ENCODE measurements around the gene PPP1R36.

The PPP1R36 gene

GRCh38 chr14:64522591-64523355 is 27.0 kb upstream of the PPP1R36 start:
- no peaks in the 10 kb centered on the region for H3K4me1 ChIP-seq (ENCODE audit: insufficient read depth, low read length)
- no peaks in the 10 kb centered on the region for H3K9me3 ChIP-seq (ENCODE audit: insufficient read depth, low read depth, low read length)
- H3K4me3 ChIP-seq (ENCODE audit: low read length): no peak overlapping the region
- no peaks in the 10 kb centered on the region for H3K27me3 ChIP-seq (ENCODE audit: insufficient read depth, low read length)
- no peak overlapping the region for H3K9ac ChIP-seq (ENCODE audit: low read depth, low read length)
- H3K36me3 ChIP-seq (ENCODE audit: insufficient read depth, low read length): peaks cover 39% of the 10 kb centered on the region
- H3K27ac ChIP-seq (ENCODE audit: low read depth, low read length): no peak overlapping the region
- 91% methylated on average over 8 of the region's 9 CpGs for WGBS

- no peaks in the 10 kb centered on the region for H3K27me3 ChIP-seq (ENCODE audit: insufficient read depth, low read length)
- no CpG with 5 or more reads among the region's 2 CpGs for WGBS
- H3K4me1 ChIP-seq (ENCODE audit: insufficient read depth, low read length): no peaks in the 10 kb centered on the region
- H3K36me3 ChIP-seq (ENCODE audit: insufficient read depth, low read length): peaks cover 39% of the 10 kb centered on the region
- no peaks in the 10 kb centered on the region for H3K9me3 ChIP-seq (ENCODE audit: insufficient read depth, low read depth, low read length)
- no peak overlapping the region for H3K4me3 ChIP-seq (ENCODE audit: low read length)
- H3K27ac ChIP-seq (ENCODE audit: low read depth, low read length): no peak overlapping the region
- H3K9ac ChIP-seq (ENCODE audit: low read depth, low read length): no peak overlapping the region
Observed at GRCh38 chr14:64525354-64525753, 24.4 kb upstream of the PPP1R36 start.

- H3K9ac ChIP-seq (ENCODE audit: low read depth, low read length): no peak overlapping the region
- H3K9me3 ChIP-seq (ENCODE audit: insufficient read depth, low read depth, low read length): no peaks in the 10 kb centered on the region
- no peaks in the 10 kb centered on the region for H3K27me3 ChIP-seq (ENCODE audit: insufficient read depth, low read length)
- H3K27ac ChIP-seq (ENCODE audit: low read depth, low read length): no peak overlapping the region
- H3K36me3 ChIP-seq (ENCODE audit: insufficient read depth, low read length): no peaks in the 10 kb centered on the region
- WGBS: 94% methylated on average over 2 of the region's 2 CpGs
- H3K4me3 ChIP-seq (ENCODE audit: low read length): no peak overlapping the region
- no peaks in the 10 kb centered on the region for H3K4me1 ChIP-seq (ENCODE audit: insufficient read depth, low read length)
Observed at GRCh38 chr14:64531567-64531966, 18.2 kb upstream of the PPP1R36 start.

- no peak overlapping the region for H3K27ac ChIP-seq (ENCODE audit: low read depth, low read length)
- H3K36me3 ChIP-seq (ENCODE audit: insufficient read depth, low read length): no peaks in the 10 kb centered on the region
- peaks cover 3% of the 10 kb centered on the region; the same call in 1 of the 2 replicates for H3K4me1 ChIP-seq (ENCODE audit: insufficient read depth, low read length)
- H3K9me3 ChIP-seq (ENCODE audit: insufficient read depth, low read depth, low read length): no peaks in the 10 kb centered on the region
- no peak overlapping the region for H3K4me3 ChIP-seq (ENCODE audit: low read length)
- WGBS: 87% methylated on average over 4 of the region's 4 CpGs
- peaks cover 11% of the 10 kb centered on the region for H3K27me3 ChIP-seq (ENCODE audit: insufficient read depth, low read length)
- H3K9ac ChIP-seq (ENCODE audit: low read depth, low read length): no peak overlapping the region
Observed at GRCh38 chr14:64536488-64537245, 13.1 kb upstream of the PPP1R36 start.

- Histone ChIP-seq H3K27ac (ENCODE audit: low read depth, low read length) (peak within 1 kb of the TSS; percentile 94), H3K4me3 (ENCODE audit: low read length) (peak within 1 kb of the TSS; percentile 76), H3K36me3 (ENCODE audit: insufficient read depth, low read length) (no peaks in the 10 kb centered on the region), H3K9ac (ENCODE audit: low read depth, low read length) (peak within 1 kb of the TSS; percentile 67), H3K9me3 (ENCODE audit: insufficient read depth, low read depth, low read length) (no peaks in the 10 kb centered on the region), H3K4me1 (ENCODE audit: insufficient read depth, low read length) (peaks cover 22% of the 10 kb centered on the region), H3K27me3 (ENCODE audit: insufficient read depth, low read length) (peaks cover 35% of the 10 kb centered on the region)
- WGBS: 41% methylated on average over 79 of the region's 79 CpGs
Observed at GRCh38 chr14:64540208-64541202, 9.3 kb upstream of the PPP1R36 start, which contains the start of gene HSPA2. TSS of gene HSPA2 (plus strand) at chr14:64540741. CDS start at chr14:64540850, 109 bp downstream.

- H3K9me3 ChIP-seq (ENCODE audit: insufficient read depth, low read depth, low read length): no peaks in the 10 kb centered on the region
- peak overlapping the region; percentile 76 for H3K4me3 ChIP-seq (ENCODE audit: low read length)
- H3K27ac ChIP-seq (ENCODE audit: low read depth, low read length): no peak overlapping the region
- no peak overlapping the region; the same call in 1 of the 2 replicates for H3K9ac ChIP-seq (ENCODE audit: low read depth, low read length)
- H3K36me3 ChIP-seq (ENCODE audit: insufficient read depth, low read length): no peaks in the 10 kb centered on the region
- peaks cover 35% of the 10 kb centered on the region for H3K27me3 ChIP-seq (ENCODE audit: insufficient read depth, low read length)
- H3K4me1 ChIP-seq (ENCODE audit: insufficient read depth, low read length): peaks cover 24% of the 10 kb centered on the region
- WGBS: 95% methylated on average over 73 of the region's 73 CpGs
Observed at GRCh38 chr14:64541261-64541971, 8.3 kb upstream of the PPP1R36 start.

GRCh38 chr14:64541972-64542835 is 7.6 kb upstream of the PPP1R36 start:
- peak overlapping the region; percentile 41 for H3K9ac ChIP-seq (ENCODE audit: low read depth, low read length)
- peak overlapping the region; percentile 76 for H3K4me3 ChIP-seq (ENCODE audit: low read length)
- no peaks in the 10 kb centered on the region for H3K9me3 ChIP-seq (ENCODE audit: insufficient read depth, low read depth, low read length)
- H3K27ac ChIP-seq (ENCODE audit: low read depth, low read length): no peak overlapping the region
- H3K36me3 ChIP-seq (ENCODE audit: insufficient read depth, low read length): no peaks in the 10 kb centered on the region
- peaks cover 24% of the 10 kb centered on the region for H3K4me1 ChIP-seq (ENCODE audit: insufficient read depth, low read length)
- peaks cover 35% of the 10 kb centered on the region for H3K27me3 ChIP-seq (ENCODE audit: insufficient read depth, low read length)
- WGBS: 75% methylated on average over 61 of the region's 61 CpGs

- peak overlapping the region; percentile 76 for H3K4me3 ChIP-seq (ENCODE audit: low read length)
Observed at GRCh38 chr14:64542836-64543201, 6.9 kb upstream of the PPP1R36 start.

GRCh38 chr14:64544607-64545312 is 5.0 kb upstream of the PPP1R36 start:
- no peaks in the 10 kb centered on the region for H3K36me3 ChIP-seq (ENCODE audit: insufficient read depth, low read length)
- 55% methylated on average over 3 of the region's 5 CpGs for WGBS
- peaks cover 27% of the 10 kb centered on the region for H3K4me1 ChIP-seq (ENCODE audit: insufficient read depth, low read length)
- H3K9me3 ChIP-seq (ENCODE audit: insufficient read depth, low read depth, low read length): no peaks in the 10 kb centered on the region
- H3K9ac ChIP-seq (ENCODE audit: low read depth, low read length): no peak overlapping the region
- H3K4me3 ChIP-seq (ENCODE audit: low read length): peak overlapping the region; percentile 76
- H3K27me3 ChIP-seq (ENCODE audit: insufficient read depth, low read length): peaks cover 52% of the 10 kb centered on the region
- H3K27ac ChIP-seq (ENCODE audit: low read depth, low read length): peak overlapping the region; percentile 63; the same call in 1 of the 2 replicates

More at GRCh38 chr14:64542836-64543201, 6.9 kb upstream of the PPP1R36 start:
- no peaks in the 10 kb centered on the region for H3K36me3 ChIP-seq (ENCODE audit: insufficient read depth, low read length)
- H3K9me3 ChIP-seq (ENCODE audit: insufficient read depth, low read depth, low read length): no peaks in the 10 kb centered on the region
- 67% methylated on average over 4 of the region's 4 CpGs for WGBS
- peaks cover 24% of the 10 kb centered on the region for H3K4me1 ChIP-seq (ENCODE audit: insufficient read depth, low read length)
- H3K27ac ChIP-seq (ENCODE audit: low read depth, low read length): no peak overlapping the region
- H3K9ac ChIP-seq (ENCODE audit: low read depth, low read length): peak overlapping the region; percentile 41; the same call in 1 of the 2 replicates
- peaks cover 35% of the 10 kb centered on the region for H3K27me3 ChIP-seq (ENCODE audit: insufficient read depth, low read length)

Measured in HUES64 (cell line).